ENCODE measurements around the gene TSHZ2.

DNA sequence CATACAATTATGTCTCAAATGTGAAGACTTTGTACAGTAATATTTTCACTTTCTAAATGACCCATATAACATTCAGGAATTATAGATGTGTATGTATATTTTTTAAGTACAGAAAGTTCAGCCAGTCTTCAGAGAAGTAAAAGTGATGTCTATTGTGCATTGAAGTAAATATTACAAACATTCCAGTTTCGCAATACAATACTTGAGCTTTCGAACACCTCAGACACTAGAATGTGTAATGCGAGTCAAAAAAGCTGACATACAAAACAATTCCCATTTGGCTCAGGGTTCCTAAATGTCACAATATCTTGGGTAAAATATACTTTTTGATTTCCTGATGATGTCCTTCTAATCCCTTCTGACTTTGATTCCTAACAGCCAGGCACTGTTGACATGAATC lies 520.1 kb downstream of the TSHZ2 start:
- no peak for TF ChIP-seq POLR2AphosphoS5 (IDR thresholded peaks at IDR 0.05)
- TF ChIP-seq, protein P1, sequence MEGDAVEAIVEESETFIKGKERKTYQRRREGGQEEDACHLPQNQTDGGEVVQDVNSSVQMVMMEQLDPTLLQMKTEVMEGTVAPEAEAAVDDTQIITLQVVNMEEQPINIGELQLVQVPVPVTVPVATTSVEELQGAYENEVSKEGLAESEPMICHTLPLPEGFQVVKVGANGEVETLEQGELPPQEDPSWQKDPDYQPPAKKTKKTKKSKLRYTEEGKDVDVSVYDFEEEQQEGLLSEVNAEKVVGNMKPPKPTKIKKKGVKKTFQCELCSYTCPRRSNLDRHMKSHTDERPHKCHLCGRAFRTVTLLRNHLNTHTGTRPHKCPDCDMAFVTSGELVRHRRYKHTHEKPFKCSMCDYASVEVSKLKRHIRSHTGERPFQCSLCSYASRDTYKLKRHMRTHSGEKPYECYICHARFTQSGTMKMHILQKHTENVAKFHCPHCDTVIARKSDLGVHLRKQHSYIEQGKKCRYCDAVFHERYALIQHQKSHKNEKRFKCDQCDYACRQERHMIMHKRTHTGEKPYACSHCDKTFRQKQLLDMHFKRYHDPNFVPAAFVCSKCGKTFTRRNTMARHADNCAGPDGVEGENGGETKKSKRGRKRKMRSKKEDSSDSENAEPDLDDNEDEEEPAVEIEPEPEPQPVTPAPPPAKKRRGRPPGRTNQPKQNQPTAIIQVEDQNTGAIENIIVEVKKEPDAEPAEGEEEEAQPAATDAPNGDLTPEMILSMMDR (IDR thresholded peaks at IDR 0.05) = no peak
- no peak for TF ChIP-seq EP300 (IDR thresholded peaks at IDR 0.05; ENCODE audit: low read depth)
- TF ChIP-seq POLR2A (IDR thresholded peaks at IDR 0.05) = no peak
